Measurements from ENCODE around the gene SLC25A13. TPM values are rescaled to one million over a fixed set of nuclear protein-coding genes. Genes with fewer than 3 reads are reported as not detected.

The SLC25A13 gene
- total and polyA plus RNA-seq, 9 of the 15 experiments (the other 6 are each of a cell fraction or from before 2014, with no cell fraction given): 21.4 to 80.2 (median 58.7) TPM

GRCh38 chr7:96143495-96144259 is 178.2 kb downstream of the SLC25A13 start (continued):
- TF ChIP-seq ZNF609 (CRISPR knock-in tag; IDR thresholded peaks at IDR 0.05; ENCODE audit: borderline replicate concordance): no peak
- no peak for TF ChIP-seq ZNF398 (CRISPR knock-in tag; IDR thresholded peaks at IDR 0.05)
- TF ChIP-seq SNIP1 (IDR thresholded peaks at IDR 0.05; ENCODE audit: low read depth): no peak

All from K562 (cell line).